ENCODE measurements around the gene SCYL1.

Gene SCYL1

GRCh38 chr11:65524741-65525545, at the start of gene SCYL1:
SCYL1 (plus strand) TSS chr11:65525083; CDS start chr11:65525154, 71 bp downstream.
- peak; percentile 75 to 77 for DNase-seq (ENCODE audit: low read depth in 2 of 2)

GRCh38 chr11:65476632-65477148, 48.2 kb upstream of the SCYL1 start:
- no peak for DNase-seq (ENCODE audit: low read depth in 2 of 2)

- peak; percentile 83 to 84 for DNase-seq (ENCODE audit: low read depth in 2 of 2)
Measured at GRCh38 chr11:65477149-65477965, 47.5 kb upstream of the SCYL1 start.

- no peak for DNase-seq (ENCODE audit: low read depth in 2 of 2)
Measured at GRCh38 chr11:65478388-65479183, 46.3 kb upstream of the SCYL1 start.

- DNase-seq (ENCODE audit: low read depth in 2 of 2): no peak
Measured at GRCh38 chr11:65479184-65480145, 45.4 kb upstream of the SCYL1 start.

GRCh38 chr11:65482306-65482850, 42.5 kb upstream of the SCYL1 start:
- DNase-seq (ENCODE audit: low read depth in 2 of 2): no peak

- DNase-seq (ENCODE audit: low read depth in 2 of 2): no peak
Measured at GRCh38 chr11:65485920-65486219, 39.0 kb upstream of the SCYL1 start.

GRCh38 chr11:65486570-65487466, 38.1 kb upstream of the SCYL1 start:
- no peak for DNase-seq (ENCODE audit: low read depth in 2 of 2)

GRCh38 chr11:65487467-65488272, 37.2 kb upstream of the SCYL1 start:
- DNase-seq (ENCODE audit: low read depth in 2 of 2): no peak

- no peak for DNase-seq (ENCODE audit: low read depth in 2 of 2)
Measured at GRCh38 chr11:65488273-65489034, 36.4 kb upstream of the SCYL1 start.

- no peak for DNase-seq (ENCODE audit: low read depth in 2 of 2)
Measured at GRCh38 chr11:65489035-65489705, 35.7 kb upstream of the SCYL1 start.

- DNase-seq (ENCODE audit: low read depth in 2 of 2): no peak
Measured at GRCh38 chr11:65489706-65490320, 35.1 kb upstream of the SCYL1 start.

- no peak for DNase-seq (ENCODE audit: low read depth in 2 of 2)
Measured at GRCh38 chr11:65491163-65491465, 33.8 kb upstream of the SCYL1 start.

GRCh38 chr11:65491614-65492386, 33.1 kb upstream of the SCYL1 start:
- DNase-seq (ENCODE audit: low read depth in 2 of 2): no peak

GRCh38 chr11:65492387-65492636, 32.6 kb upstream of the SCYL1 start:
- no peak for DNase-seq (ENCODE audit: low read depth in 2 of 2)

GRCh38 chr11:65492637-65493366, 32.1 kb upstream of the SCYL1 start:
- no peak for DNase-seq (ENCODE audit: low read depth in 2 of 2)
